ENCODE results near the gene CYBRD1.
"Not testable (repeated sequence)": the region's sequence is repeated elsewhere in the genome, so short reads cannot be mapped to it uniquely, and the experiment has no call there.

The CYBRD1 gene

DNA sequence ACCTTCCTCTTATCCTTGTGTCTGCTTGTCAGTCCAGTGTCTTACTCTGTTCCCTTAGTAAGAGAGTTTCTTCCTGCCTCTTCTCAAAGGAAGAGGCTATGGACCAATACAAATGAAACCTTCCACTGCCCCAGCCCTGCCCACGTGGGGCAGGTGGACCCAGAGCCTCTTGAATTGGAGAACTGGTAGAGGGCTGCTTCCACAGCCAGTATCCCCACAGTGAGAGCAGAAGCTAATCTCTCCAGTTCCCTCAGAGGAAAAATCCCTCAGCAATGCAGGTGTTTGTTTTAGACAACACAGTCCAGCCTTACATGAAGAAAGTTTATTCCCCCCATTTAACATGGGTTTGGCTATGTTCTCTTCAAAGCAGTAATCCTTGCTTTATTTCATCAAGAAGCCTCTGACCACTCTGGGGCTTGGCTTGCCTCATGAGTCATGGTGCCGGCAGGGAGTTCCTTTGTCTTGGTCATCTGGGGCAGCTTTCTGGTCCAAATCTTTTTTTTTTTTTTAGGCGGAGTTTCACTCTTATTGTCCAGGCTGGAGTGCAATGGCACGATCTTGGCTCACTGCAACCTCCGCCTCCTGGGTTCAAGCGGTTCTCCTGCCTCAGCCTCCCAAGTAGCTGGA is 6.5 kb upstream of the CYBRD1 start:
- no peak for DNase-seq (ENCODE audit: low spot score)

DNA sequence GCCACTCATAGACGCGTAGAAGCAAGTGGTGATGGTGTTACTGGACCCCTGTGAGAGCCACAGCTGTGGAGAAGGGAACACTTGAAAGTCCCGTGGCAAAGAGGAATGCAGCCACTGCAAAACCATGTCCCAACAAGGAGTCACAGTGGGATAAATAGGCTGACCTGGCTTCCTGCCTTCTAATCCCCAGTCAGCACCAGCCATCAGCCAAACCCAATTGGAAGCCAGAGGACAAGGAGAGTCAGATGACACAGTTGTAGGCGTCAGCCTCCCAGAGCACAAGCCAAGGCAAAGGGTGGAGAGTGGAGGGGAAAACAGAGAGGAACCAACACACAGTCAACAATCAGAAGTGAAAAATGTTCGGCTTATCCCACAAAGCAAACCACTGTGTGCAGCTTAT is 5.5 kb upstream of the CYBRD1 start:
- DNase-seq (ENCODE audit: low spot score), result no peak

DNA sequence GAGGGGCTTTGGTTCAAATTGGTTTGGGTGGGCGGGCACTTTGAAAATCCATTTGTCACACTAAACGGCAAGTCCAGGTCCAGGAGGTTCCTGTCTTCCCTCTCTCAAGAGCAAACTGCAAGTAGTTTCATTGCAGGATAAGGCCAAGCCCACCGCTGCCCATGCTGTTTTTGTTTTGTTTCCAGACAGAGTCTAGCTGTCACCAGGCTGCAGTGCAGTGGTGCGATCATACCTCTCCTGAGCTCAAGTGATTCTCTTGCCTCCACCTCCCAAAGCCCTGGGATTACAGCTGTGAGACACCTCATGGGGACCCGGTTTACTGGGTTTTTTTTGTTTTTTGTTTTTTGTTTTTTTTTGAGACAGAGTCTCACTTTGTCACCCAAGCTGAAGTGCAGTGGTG is 1.8 kb upstream of the CYBRD1 start:
- no peak for DNase-seq (ENCODE audit: low spot score)

DNA sequence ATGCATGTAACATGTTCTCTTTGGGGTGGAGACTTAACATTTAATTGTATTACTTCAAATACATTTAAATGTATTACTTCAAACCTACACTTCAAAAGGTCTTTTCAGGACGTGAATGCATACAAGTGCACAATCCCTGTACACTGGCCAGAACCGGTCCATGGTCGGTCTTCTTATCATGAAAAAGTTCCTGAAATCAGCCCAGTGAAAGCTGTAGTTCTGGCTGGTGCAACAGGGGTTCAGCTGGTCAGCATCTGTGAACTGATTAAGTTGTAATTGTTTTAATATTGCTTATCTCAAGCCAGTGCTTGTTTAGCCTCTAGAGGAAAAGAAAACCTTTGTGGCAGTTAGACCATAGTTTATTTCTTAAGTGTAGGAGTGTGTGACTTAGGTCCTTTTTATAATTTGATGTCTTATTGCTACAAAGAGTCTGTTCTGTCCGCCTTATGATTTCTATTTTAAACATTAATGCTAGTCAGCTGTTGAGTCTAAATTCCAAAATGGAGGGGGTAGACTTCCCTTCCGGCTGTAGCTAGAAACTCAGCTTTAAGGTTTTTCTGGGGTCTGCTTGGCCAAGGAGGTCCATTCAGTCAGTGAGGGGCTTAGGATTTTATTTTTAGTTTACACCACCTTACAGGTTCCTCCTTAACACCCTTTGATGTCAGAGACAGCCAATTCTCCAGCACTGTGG is 768 bp upstream of the CYBRD1 start:
- DNase-seq (ENCODE audit: low spot score), result no peak

DNA sequence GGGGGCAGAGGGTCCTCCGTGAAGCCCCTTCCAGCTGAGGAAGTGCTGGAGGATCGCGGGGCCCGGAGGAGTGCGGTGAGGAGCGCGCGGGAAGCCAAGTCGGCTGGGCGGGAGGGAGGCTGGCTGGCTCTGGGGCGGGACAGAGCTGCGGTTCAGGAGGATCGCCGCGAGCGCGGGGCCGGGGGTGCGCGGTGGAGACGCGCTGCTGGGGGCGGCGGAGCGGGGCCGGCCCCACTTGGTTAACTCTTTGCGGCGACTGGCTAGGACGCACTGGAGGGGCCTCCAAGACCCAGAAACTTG is 464 bp downstream of the CYBRD1 start:
- DNase-seq (ENCODE audit: low spot score), result no peak

DNA sequence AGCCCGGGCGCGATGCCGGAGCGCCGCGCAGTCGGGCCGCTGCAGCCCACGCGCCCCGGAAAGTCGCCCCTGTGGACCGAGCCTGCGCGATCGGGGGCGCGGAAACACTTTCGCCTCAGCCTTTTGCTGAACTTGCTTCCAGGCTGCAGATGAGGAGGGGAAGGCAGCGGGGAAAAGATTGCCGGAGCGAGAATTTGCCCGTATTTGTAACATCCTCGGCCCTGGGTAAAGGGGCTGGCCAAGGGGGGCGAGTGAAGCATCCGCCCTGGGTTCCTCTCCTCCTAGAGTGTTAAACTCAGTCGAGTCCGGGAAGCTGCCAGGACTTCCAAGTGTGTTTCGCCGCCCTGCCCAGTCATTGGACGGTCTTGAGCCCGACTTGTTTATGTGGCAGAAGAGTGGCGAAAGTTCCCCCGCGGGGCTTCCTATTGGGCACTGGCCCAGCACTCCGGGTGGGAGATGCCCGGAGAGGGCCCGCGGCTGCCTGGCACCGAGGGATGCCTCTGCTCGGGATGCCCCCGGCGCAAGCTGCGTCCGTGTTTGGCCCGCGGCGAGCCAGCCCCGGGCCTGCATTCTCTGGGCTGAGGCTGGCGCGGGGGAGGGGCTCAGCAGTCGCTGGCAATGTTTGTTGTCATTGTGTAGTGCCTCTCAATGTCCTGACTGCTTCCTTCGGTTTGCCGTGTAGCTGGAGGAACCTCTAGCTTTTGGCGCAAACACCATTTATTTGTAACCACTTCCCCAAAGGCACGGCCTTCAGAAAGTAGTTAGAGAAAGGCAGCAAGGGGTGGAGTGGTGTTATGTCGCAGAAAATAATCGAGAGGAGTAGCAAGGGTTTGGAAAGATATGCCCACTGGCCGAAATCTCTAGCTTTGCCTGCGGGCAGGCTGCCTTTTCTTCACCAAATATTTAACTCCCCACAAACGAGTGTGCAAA is 1.1 kb downstream of the CYBRD1 start:
- DNase-seq (ENCODE audit: low spot score), result peak; percentile 65

DNA sequence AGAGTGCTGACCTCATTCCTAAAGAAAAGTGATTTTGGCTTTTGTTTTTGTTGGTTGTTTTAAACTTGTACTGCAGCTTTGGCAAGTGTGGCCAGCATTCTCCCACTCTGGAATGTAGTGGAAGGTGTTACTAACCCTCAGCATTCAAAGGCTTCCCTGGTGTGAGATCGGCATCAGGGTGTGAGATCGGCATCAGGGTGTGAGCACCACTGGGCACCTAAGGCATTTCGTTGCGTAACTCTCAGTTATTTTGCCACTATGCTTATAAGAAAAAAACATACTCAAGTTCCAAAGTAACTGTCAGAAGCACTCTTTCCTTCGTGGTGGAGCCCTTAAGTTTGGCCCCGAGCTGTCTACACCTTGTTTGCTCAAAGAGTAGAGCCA is 1.7 kb downstream of the CYBRD1 start:
- peak; percentile 10 for DNase-seq (ENCODE audit: low spot score)

DNA sequence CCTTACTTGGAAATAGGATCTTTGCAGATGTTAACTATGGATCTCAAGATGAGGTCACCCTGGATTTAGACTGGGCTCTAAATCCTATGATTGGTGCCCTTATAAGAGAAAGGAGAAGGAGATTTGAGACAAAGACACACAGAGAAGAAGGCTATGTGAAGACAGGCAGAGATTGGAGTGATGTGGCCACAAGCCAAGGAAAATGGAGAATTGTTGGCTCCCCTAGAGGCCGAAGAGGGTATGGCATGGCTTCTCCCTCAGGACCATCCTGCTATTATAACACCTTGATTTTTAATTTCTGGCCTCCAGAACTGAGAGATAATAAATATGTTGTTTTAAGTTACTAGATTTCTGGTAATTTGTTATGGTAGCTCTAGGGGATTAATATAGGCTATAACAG is 7.6 kb downstream of the CYBRD1 start:
- DNase-seq (ENCODE audit: low spot score), result no peak

DNA sequence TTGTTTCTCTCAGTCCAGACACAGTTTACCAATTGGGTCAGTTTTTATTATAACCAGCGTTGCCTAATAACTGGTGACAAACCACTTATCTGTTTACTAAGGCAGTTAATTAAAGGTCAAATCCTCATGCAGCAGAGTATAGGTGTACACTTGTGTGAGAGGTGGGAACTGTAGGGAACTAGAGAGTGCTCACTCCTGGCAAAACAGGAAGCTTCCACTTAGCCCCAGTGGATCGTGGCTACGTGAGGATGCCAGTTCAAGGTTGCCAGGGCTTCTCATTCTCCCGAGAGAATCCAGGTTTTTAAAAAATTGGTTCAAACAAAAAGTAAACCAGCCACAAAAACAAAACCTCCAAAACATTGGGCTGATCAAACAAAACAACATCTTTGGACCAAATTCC is 8.1 kb downstream of the CYBRD1 start:
- DNase-seq (ENCODE audit: low spot score), result no peak

DNA sequence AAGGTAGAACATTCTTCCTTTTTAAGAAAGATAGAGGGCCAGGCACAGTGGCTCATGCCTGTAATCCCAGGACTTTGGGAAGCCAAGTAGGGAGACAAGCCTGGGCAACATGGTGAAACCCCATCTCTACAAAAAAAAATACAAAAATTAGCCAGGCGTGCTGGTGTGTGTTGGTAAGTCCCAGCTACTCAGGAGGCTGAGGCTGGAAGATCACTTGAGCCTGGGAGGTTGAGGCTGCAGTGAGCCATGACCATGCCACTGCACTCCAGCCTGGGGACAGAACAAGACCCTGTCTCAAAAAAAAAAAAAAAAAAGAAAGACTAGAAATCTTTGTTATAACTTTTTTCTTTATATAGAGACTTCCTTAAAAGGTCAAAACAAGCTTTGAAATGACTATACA is 8.6 kb downstream of the CYBRD1 start:
- DNase-seq (ENCODE audit: low spot score), result not testable (repeated sequence)

DNA sequence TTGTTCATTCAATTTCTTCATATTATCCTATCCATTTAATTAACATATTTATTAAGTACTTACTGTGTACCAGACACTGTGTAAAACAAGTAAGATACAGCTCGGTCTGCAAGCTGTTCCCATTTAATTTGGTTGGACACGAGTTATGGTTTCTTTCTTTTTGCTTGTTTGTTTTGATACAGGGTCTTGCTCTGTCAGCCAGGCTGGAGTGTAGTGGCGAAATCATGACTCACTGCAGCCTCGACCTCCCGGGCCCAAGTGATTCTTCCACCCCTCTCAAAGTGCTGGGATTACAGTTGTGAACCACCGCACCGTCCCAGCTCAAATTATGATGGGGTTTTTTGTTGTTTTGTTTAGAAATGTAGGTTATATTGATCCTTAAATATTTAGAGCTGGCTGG is 9.0 kb downstream of the CYBRD1 start:
- no peak for DNase-seq (ENCODE audit: low spot score)

DNA sequence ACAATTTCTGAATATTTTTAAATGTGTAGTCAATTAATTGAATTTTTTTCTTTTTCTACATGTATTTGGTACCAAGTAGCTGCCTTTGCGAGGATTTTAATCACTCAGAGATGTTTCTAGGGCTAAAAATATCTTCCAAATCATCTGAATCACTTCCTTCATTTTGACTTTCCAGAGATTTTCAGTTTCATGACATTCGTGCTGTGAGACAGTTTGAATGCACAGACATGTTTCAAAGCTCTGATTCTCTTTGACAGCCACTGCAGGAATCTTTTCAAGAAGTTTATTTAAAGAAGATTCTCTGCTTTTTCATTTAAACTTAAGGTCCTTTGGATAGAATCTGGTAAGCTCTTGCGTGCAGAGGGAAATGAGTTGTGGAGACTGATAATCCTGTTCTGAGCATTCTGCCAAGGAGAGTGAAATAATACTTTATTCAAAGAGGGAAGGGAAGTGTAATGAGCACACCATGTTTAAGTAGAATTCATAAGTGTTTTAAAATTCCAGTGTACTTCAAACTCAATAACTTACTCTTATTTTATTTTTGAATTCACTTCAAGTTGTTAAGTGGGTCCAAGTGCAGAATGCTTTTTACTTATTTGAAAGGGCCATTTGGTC is 9.7 kb downstream of the CYBRD1 start:
- no peak for DNase-seq (ENCODE audit: low spot score)

DNA sequence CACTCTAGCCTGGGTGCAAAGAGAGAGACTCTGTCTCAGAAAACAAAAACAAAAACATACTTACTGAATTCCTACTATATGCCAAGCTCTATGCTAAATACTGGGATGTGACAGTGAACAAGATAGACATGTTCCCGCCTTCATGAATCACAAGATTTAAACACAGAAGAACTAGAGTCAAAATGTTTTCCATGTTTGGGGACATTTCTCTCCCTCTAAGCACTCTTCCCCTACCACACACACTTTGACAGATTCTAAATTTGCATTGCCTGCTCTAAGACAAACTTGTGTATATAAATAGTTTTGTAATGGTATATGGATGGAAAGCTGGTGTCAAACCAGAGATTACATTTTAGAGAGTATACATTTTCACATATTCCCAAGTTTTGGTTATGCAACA is 11.1 kb downstream of the CYBRD1 start:
- DNase-seq (ENCODE audit: low spot score), result no peak

DNA sequence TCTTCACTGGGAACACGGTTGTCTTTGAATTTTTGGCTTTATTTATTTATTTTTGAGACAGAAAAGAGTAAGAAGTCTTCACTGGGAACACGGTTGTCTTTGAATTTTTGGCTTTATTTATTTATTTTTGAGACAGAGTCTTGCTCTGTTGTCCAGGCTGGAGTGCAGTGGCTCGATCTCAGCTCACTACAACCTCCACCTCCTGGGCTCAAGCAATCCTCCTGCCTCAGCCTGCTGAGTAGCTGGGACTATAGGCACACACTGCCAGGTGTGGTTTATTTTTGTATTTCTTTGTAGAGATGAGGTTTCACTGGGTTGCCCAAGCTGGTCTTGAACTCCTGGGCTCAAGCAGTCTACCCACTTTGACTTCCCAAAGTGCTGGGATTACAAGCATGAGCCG is 13.3 kb downstream of the CYBRD1 start:
- DNase-seq (ENCODE audit: low spot score), result not testable (repeated sequence)

DNA sequence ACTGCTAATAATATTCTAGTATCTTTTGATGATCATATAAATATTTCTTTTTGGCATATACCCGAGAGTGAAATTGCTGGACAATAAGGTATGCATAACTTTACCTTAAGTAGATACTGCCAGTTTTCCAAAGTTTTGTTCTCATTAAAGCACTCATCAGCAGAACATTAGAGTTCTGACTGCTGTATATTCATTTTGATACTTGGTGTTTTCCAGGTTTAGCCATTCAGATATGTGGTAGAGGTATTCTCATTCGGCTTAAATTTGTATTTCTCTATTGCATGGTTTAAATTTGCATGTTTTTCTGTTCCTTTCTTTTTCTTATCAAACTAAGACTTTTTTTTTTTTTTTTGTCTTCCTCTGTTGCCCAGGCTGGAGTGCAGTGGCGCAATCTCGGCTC is 18.2 kb downstream of the CYBRD1 start:
- no peak for DNase-seq (ENCODE audit: low spot score)

DNA sequence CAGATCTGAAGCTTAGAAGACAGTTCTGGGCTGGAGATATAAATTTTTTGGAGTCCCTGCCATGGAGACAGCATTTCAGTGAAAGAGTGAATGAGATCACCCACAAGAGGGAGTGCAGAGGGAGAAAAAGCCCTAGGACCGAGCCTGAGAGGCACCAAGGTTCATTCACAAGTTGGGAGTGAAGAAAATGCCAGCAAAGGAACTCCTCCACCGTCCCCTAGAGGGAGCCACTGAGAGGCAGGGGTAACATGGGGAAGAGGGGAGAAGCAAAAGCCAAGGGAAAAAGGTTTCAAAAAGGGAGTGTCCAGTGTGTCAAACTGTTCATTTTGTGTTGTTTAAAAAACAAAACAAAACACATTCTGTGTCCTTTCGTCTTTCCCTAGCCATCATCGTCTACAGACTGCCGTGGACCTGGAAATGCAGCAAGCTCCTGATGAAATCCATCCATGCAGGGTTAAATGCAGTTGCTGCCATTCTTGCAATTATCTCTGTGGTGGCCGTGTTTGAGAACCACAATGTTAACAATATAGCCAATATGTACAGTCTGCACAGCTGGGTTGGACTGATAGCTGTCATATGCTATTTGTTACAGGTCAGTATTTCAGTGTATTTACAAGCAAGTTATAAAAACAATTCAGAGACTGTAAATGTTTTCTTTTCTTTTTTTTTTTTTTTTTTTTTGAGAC is 19.1 kb downstream of the CYBRD1 start:
- peak; percentile 17 for DNase-seq (ENCODE audit: low spot score)

DNA sequence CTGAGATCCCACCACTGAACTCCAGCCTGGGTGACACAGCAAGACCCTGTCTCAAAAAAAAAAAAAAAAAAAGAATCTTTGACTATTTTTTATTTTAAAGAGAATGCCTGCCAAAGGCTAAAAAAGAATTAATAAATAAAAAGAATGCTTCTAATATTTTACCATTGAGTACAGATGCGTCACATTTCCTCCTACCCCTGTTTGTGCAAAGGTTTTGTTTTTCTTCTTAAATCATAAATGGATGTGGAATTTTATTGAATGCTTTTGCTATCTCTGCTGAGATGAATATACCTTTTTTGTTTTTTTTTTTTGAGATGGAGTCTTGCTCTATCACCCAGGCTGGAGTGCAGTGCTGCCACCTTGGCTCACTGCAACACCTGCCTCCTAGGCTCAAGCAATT is 22.8 kb downstream of the CYBRD1 start:
- DNase-seq (ENCODE audit: low spot score), result no peak

DNA sequence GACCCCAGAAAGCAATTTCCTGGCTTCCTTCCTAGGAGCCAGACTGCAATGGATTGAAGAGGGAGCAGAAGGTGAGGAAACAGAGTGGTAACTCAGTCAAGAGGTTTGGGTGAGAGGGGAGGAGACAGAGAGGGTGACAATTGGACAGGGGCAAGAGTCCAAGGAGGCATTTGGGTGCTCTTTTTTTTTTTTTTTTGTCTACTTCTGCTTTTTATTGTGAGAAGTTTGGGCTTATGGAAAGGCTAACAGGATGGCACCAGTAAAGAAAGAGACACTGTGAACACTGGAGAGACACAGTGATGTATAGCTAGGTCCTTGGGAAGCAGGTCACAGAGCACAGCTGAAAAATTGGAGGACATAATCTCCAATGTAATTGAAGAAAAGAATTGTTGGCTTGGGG is 25.0 kb downstream of the CYBRD1 start:
- DNase-seq (ENCODE audit: low spot score), result no peak

DNA sequence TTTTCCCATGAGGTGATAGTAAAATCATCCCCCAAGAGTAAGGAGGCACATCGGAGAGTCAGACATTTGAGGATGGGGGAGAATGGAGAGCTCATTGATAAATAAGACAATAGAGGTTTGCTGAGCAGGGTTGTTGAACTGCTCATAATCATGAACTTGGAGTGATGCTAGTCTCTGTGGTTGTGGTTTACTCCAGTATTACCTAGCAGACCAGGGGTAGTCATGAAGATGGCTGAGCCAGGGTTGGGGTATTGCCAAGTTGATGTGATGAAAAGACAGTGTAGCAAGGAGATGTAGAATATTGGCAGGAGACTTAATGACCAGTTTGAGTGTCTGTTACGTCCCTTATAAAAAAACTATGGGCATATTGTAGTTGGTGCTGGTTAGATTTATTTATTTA is 25.4 kb downstream of the CYBRD1 start:
- DNase-seq (ENCODE audit: low spot score), result no peak

DNA sequence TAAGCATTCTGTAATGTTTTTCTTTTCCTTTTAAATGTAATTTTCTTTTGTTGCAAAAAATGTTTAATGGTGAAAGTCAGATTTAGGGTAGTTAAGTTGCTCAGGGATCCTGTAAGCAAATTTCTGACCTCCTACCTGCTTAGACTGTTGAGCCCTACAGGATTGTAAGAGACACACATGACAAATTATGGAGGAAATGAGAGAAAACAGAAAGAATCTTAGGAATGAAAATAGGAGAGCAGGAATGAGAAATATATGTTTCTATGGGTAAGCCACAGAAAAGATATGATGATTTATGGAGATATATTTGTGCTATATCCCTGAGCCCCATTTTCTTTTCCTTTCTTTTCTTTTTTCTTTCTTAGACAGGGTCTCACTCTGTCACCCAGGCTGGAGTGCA is 28.3 kb downstream of the CYBRD1 start:
- no peak for DNase-seq (ENCODE audit: low spot score)

DNA sequence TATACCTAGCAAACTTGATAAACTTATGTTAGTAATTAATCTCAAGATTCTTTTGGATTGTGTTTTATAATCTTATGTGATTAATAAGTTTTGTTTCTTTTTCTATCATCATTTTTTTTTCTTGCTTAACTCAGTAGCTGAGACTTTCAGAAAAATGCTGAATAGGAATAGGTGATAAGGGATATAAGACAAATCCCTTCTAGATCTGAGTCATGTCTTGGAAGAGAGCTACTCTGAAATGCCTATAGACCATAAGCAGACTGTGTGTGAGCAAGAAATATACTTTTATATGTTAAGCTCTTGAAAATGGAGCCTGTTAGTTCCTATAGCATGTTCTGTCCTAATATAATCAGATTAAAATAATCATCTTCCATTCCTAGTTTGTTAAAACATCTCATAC is 29.6 kb downstream of the CYBRD1 start:
- no peak for DNase-seq (ENCODE audit: low spot score)

DNA sequence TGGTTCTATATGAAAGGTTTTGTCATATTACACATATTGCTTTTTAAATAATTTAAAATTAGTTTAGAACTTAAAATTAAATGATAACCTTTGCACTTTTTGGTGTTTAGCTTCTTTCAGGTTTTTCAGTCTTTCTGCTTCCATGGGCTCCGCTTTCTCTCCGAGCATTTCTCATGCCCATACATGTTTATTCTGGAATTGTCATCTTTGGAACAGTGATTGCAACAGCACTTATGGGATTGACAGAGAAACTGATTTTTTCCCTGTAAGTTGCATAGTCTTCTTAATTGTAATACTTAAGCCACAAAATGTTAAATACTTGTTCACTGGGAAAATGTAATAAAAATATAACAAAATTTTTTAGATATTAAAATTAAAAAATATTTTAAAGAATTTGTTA is 31.0 kb downstream of the CYBRD1 start:
- DNase-seq (ENCODE audit: low spot score), result no peak
